Right ventricle myocardium superior (tissue), 1 donor: Measurements from ENCODE around the gene PARD3. TPM values are rescaled to one million over a fixed set of nuclear protein-coding genes. Genes with fewer than 3 reads are reported as not detected.

Experiments
- ATAC-seq: fragments of 200-7000 bp; cut with Tn5 transposase; one replicate; pipeline ENCODE4 v1.9.1; 2020; ENCODE audit warnings: mild to moderate bottlenecking; ENCODE audit not compliant: poor library complexity
- DNase-seq: peaks from one replicate; pipeline ENCODE4 v3.0.0-alpha.2; 2020
- intact Hi-C: fragments of 100-400 bp; cut with DNase I; formaldehyde crosslinking; loops from one replicate; pipeline ENCODE4 v1.11.2; 2022
- total RNA-seq: library from RNA; stranded (reverse); fragmentation: NEBNext Ultra II Directional; extraction: Animal tissue kit (Norgen Biotek cat#: 25700); gene quantifications from one replicate; pipeline ENCODE4 v1.2.1, GENCODE V29; 2021
- donor health status: DM: no; HTN: yes; CAD: no; lungs with severe emphysema.

The PARD3 gene
- total RNA-seq, 1 donor from 2014 or later = 33.5 TPM

DNA sequence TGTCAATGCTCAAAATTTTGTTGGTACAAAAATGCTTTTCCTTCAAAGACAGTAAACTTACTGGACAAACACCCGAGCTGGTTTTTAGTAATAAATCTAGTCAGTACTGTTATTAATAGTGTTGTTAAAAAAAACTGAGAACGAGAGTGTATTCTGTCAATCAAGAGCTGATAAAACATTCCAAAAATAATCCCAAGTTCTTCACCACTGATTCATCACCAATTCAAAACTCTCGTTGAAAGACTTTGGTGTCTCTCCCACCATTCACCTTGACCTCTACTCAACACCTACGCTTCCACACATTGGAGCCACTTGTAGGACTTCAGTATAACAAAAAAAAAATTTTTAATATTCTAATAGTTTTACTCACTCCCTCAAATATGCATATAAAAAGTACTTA is 279.2 kb downstream of the PARD3 start:
- DNase-seq = no peak
- intact Hi-C loops = no loop called here
- peak; percentile 23 for ATAC-seq

DNA sequence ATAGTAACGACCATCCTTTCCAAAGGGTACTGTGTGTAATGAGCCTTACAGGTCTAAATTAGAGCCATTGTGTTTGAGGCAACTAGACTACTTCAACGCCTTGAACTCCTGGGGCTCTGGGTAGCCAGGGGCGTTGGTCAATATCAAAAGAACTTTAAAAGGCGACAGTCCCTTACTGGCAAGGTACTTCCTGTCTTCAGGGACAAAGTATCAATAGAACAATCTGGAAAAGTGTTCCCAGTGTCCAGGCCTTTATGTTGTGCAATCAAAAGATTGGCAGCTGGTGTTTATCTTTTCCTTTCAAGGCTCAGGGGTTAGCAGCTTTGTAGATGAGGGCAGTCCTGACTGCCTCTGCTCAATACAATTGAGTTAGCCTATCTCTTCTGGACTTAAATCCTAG is 284.3 kb downstream of the PARD3 start:
- DNase-seq (no peak), ATAC-seq (no peak)
- intact Hi-C loops = no loop called here

DNA sequence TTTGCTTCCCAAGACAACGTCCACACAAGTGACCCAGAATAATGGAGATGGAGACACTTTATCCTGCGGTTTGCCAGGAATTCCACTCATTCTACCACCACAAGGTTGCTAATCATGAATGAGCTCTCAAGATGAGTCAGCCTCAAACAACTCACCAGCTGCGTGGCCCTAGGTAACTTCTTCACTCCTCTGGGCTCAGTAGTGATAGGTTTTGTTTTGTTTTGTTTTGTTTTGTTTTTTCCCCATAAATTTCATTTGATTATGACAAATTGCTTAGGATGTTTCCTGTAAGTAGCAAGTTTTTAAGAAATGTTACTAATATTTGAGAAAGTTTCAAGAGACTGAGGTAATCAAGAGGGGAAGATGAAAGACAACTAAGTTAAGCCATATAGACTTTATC is 286.8 kb downstream of the PARD3 start:
- DNase-seq = no peak

GRCh38 chr10:34526758-34527730 is 288.1 kb downstream of the PARD3 start:
- DNase-seq = no peak
- intact Hi-C loops = loop anchor here (5.0 kb wide), 1 partner anchor 110 kb away; no protein-coding TSS in a partner anchor
- peak; percentile 53 for ATAC-seq

More for the DNA sequence above, 286.8 kb downstream of the PARD3 start:
- intact Hi-C loops = loop anchor here (5.0 kb wide), 1 partner anchor 109 kb away; no protein-coding TSS in a partner anchor
- no peak for ATAC-seq

GRCh38 chr10:34526186-34526585 is 288.9 kb downstream of the PARD3 start:
- DNase-seq (no peak), ATAC-seq (no peak)
- intact Hi-C loops = loop anchor here (5.0 kb wide), 1 partner anchor 111 kb away; no protein-coding TSS in a partner anchor

DNA sequence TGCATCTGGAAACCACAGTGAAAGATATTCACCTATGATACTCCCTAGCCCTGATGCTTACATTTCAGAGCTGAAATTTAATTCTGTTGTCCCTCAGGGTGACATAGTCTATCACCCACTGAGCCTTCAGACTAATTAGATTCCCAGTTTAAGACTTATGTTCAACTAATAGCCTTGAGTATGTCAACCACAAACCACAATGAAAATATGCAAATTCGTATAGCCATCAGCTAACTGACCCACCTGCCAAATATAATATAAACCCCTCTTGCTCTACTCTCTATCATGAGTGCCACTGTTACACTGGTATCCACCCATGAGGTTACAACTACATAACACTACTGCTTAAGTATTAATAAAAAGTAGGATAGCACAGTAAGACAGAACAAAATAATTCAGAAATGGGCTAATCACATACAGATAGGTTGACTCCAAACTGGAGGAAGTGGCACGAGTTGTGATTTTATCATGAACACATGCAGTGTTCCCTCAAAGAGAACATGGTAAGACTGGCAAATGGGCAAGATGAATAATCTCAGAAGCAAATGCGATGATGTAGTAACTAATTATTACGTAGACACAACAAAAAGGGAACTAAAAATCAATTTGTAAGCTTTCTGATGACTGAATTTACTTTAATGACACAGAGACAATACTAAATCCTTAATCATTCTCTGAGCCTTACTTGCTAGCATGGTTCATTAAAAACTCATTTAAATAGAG is 290.6 kb downstream of the PARD3 start:
- ATAC-seq (no peak), DNase-seq (no peak)
- intact Hi-C loops = loop anchor here (5.0 kb wide), 1 partner anchor 113 kb away; no protein-coding TSS in a partner anchor

- DNase-seq = no peak
- intact Hi-C loops = no loop called here
- no peak for ATAC-seq
Measured at GRCh38 chr10:34523017-34523767, 291.9 kb downstream of the PARD3 start.

GRCh38 chr10:34522546-34522945 is 292.6 kb downstream of the PARD3 start:
- intact Hi-C loops = no loop called here
- peak; percentile 44 for ATAC-seq
- no peak for DNase-seq

- intact Hi-C loops = no loop called here
- DNase-seq (no peak), ATAC-seq (no peak)
Measured at GRCh38 chr10:34520510-34520909, 294.6 kb downstream of the PARD3 start.

DNA sequence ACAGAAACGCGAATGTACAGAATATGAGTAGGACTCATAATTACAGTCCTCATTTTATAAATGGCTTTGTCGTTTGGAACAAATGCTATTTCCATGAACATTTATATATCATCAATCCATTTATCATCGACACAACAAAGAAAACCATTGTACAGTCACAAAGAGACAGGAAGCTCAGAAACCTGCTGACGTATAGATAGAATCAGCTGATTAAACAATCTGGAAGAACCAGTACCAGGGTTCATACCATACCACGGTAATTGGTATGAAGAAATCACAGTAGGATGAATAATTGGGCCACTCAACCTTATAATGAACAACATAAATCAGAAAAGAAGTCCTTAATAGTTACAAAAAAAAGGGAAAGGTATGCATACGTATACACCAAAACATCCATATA is 295.0 kb downstream of the PARD3 start:
- no peak for DNase-seq
- no peak for ATAC-seq
- intact Hi-C loops = no loop called here

GRCh38 chr10:34514290-34514689 is 300.8 kb downstream of the PARD3 start:
- intact Hi-C loops = no loop called here
- no peak for ATAC-seq
- DNase-seq = no peak

- intact Hi-C loops = no loop called here
- no peak for ATAC-seq
- no peak for DNase-seq
Measured at GRCh38 chr10:34513636-34514035, 301.5 kb downstream of the PARD3 start.

DNA sequence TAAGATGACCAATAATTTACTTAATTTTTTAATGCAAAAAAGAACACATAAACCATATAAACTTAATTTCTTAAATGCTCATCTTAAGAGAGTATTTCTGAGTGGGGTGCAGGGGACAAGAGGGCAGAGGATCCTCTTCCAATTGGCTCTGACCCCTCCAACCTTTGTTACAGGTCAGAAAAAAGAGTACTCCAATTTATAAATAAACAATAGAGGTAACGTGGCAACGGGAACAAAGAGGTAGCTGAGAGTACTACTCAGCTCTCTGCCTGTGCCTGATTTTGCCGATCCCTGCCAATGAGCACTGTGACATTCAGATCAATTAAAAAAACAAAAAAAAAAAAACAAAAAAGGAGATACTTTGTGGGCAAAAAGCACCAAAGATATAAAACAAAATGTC is 307.9 kb downstream of the PARD3 start:
- no peak for DNase-seq
- intact Hi-C loops = no loop called here
- peak; percentile 86 for ATAC-seq

GRCh38 chr10:34506786-34507185 is 308.3 kb downstream of the PARD3 start:
- ATAC-seq = peak; percentile 16
- DNase-seq = no peak
- intact Hi-C loops = no loop called here

DNA sequence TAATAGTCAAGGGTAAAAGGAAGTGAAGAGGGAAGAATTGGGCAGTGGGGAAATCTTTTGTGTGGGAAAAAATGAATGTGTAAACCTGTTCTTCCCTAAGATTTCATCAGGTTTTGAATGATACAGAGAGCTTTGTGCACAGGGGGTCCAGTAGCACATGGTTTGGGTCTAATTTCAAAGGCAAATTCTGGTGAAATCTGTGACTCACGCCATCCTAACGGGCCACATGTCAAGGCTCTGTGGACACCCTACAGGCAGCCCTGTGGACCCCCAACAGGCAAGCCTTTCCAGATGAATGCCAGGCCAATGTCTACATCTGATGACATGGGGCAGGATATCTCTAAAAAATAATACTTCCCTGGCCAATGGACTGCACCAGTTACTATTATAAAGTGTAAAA is 309.8 kb downstream of the PARD3 start:
- ATAC-seq (no peak), DNase-seq (no peak)
- intact Hi-C loops = no loop called here

GRCh38 chr10:34504534-34504933 is 310.6 kb downstream of the PARD3 start:
- ATAC-seq (peak; percentile 57), DNase-seq (no peak)
- intact Hi-C loops = no loop called here

- DNase-seq (no peak), ATAC-seq (no peak)
- intact Hi-C loops = no loop called here
Measured at GRCh38 chr10:34503704-34504103, 311.4 kb downstream of the PARD3 start.

GRCh38 chr10:34499612-34500279 is 315.4 kb downstream of the PARD3 start:
- DNase-seq = no peak
- intact Hi-C loops = no loop called here
- no peak for ATAC-seq
